NCI-H1694 (cell line): ENCODE data around the gene NECAB2.
"Not testable (repeated sequence)": the region's sequence is repeated elsewhere in the genome, so short reads cannot be mapped to it uniquely, and the experiment has no call there.

ENCODE experiments used
- DNase-seq: peaks from one replicate; lab custom pipeline; 2025; lab: John Stamatoyannopoulos, UW

The NECAB2 gene

GRCh38 chr16:83936581-83937165 lies 31.4 kb upstream of the NECAB2 start:
- DNase-seq: no peak

GRCh38 chr16:83937267-83937666 lies 30.8 kb upstream of the NECAB2 start:
- no peak for DNase-seq

DNA sequence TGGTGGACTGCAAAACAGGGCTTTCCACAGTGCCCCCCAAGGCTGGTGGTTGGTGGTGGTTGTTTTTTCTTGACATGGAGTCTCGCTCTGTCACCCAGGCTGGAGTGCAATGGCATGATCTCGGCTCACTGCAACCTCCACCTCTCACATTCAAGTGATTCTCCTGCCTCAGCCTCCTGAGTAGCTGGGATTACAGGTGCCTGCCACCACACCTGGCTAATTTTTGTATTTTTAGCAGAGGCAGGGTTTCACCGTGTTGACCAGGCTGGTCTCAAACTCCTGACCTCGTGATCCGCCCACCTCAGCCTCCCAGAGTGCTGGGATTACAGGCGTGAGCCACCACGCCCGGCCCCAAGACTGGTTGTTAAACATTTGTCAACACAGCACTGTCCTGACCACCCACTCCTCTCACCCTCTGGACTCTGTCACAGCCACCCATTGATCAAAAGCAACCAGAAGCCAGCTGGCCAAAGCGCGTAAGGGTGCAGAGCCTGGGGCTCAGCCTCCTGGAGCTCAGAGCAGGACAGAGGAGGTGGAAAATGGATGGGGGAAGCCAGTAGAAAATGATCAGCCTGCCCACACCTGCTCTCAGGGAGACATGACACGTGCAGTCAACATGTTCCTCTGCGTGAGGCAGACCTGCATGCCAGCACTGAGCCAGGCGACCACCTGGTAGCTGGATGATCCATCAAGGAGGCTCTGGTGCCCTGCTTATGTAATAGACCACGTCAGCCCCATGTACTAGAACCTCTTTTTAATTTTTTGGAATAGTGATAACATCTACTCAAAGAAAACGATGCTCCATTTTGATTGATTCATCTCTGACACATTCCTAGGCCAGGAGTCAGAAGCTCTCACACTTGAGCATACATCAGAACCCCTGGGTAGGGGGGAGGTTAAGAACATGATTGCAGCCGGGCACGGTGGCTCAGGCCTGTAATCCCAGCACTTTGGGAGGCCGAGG lies 29.8 kb upstream of the NECAB2 start:
- DNase-seq: no peak

DNA sequence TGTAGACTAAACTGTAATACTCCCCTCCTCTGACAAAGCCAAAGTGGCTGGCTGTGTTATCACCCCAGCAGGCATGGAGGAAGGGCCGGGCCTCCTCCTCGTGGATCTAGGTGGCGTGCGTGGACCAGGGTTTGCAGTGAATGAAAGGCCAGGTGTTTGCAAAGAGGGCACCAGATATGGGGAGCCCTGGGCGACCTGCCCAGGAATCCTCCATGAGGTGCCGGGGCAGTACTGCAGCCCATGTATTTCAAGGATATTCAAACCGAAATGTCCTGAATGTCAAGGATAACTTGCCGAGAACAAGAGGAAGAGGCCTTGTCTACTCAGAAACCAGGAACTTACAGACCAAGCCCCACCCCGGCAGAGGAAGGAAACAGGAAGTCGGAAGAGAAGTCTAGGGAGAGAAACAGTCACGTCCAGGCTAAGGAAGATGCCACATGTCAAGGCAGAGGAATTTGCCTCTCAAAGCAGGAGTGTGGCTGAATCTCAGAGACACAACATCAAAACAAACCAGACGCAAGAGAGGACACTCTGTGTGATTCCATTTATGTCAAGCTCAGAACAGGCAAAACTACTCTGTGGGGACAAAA lies 28.7 kb upstream of the NECAB2 start:
- DNase-seq: no peak

- no peak for DNase-seq
Measured at GRCh38 chr16:83940119-83940518, 27.9 kb upstream of the NECAB2 start.

DNA sequence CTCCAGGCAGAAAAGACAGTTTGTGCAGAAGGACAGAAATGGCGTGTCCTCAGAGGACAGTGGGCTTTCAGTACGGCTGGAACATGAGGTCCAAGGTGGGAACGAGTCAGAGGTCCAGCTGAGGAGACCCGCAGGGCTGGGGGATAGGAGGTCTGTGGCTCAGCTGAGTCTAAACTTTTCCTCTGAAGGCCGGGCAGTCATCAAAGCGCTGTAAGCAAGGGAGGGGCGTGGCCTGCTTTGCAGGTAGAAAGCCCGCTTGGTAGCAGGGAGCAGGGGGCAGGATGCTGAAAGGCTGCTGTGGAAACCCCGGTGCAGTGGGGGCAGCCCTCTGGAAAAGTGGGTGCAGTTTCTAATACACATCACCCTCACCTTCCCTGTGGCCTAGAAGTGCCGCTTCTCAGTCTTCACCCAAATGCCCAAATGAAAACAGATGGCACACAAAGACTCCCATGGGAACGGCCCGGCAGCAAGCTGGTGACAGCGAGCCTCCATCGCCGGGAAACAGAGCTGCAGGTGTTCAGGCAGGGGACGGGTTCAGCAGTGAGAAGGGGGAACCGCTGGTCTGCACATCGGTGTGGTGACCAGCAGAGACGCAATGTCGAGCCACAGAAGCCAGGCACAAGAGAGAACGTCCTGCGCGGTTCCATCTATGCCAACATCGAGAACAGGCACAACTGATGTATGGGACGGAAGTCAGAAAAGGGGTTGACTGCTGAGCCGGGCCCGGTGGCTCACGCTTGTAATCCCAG lies 27.2 kb upstream of the NECAB2 start:
- DNase-seq: peak; percentile 37

- not testable (repeated sequence) for DNase-seq
Measured at GRCh38 chr16:83941546-83941945, 26.5 kb upstream of the NECAB2 start.

- DNase-seq: no peak
Measured at GRCh38 chr16:83942074-83942473, 26.0 kb upstream of the NECAB2 start.

- DNase-seq: no peak
Measured at GRCh38 chr16:83942815-83943515, 25.1 kb upstream of the NECAB2 start.

DNA sequence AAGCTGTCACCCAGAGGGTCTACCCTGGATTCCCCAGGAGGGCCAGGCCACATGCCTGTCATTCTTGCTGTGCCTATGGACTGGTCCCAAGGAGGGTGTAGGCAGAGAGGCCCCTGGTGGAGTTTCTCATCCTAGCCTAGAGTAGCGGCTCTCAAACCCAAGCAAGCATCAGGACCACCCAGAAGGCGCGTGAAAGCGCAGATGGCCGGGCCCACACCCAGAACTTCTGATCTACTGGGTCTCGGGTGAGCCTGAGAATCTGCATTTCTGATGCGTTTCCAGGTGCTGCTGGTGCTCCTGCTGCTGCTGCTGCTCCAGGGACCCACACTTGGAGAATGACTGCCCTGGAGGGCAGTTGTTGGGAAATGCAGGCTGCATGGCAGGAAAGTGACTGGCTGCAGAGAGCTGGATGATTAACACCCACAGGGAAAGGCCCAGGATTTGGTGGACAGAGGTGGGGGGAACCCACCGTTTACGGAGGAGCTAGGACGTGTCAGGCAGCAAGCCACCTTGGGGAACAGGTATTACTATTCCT lies 24.5 kb upstream of the NECAB2 start:
- no peak for DNase-seq

DNA sequence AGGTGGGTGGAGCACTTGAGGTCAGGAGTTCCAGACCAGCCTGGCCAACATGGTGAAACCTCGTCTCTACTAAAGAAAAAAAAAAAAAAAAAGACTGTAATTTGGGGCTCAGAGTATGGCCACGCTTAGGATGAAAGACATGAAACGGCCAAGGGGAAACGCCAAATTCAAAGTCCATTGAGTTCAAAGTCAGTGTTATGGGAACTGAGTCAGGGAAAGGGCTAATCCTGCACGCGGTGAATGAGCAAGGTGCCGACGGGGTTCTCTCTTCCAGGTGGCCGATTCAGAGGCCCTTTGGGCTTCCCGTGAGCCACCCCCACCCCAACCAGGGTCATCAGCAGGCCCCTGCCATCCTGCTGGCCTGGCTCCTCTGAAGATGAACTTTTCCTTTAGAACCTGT lies 22.5 kb upstream of the NECAB2 start:
- DNase-seq: no peak

GRCh38 chr16:83946154-83946780 lies 21.8 kb upstream of the NECAB2 start:
- no peak for DNase-seq

GRCh38 chr16:83946781-83947566 lies 21.1 kb upstream of the NECAB2 start:
- DNase-seq: no peak

DNA sequence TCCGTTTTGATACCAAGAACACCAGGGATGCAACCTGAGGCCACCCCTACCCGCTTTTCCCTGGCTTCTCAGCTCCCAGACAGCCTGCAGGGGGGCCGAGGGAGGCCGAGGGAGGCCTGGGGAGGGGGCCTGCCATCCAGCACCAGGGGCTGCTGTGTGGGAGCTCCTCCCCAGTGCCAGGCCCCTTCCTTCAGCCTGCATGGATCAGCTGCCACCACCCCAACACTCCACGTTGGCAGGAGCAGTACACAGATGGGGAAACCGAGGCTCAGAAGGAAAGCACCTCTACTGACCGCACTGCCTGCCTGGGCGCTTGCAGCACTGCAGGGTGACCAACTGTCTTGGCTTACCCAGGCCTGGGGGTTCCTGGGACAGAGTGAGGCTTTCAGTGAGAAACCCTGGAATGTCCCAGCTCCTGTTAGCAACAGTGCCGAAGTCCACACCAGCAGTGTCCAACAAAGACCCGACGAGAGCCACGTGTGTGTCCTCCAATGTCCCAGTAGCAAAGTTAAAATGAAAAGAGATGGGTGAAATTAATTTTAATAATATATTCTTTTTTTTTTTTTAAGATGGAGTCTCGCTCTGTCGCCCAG lies 20.3 kb upstream of the NECAB2 start:
- no peak for DNase-seq

GRCh38 chr16:83948914-83949723 lies 18.9 kb upstream of the NECAB2 start:
- DNase-seq: no peak

DNA sequence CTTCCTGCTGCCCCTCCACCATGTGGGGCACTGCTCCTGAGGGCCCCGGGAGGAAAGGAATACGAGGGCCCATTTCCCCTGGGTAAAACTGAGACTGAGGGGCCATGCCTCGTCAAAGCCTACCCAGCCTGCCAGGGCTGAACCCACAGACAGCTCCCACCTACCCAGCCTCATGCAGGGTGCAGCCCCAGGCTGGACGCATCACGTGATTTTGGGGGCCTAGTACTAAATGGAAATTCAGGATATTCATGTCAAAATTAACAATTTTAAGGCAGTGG lies 18.4 kb upstream of the NECAB2 start:
- no peak for DNase-seq

GRCh38 chr16:83950862-83951399 lies 17.1 kb upstream of the NECAB2 start:
- DNase-seq: not testable (repeated sequence)

- DNase-seq: no peak
Measured at GRCh38 chr16:83951544-83951943, 16.5 kb upstream of the NECAB2 start.

DNA sequence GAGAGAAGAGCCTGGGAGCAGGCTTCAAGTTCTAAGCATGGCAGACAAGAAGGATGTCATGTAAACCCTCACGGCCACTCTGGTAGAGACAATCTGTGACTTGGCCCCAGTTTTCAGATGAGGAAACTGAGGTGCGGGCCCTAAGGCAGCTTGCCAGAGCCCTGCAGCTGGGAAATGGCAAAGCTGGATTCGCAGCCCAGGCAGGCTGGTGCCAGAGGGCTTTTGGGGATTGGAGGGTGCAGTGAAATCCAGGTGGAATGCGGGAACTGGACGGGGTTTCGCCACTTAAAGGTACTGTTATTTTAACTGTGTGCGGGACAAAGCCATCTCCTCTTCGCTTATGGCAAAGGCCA lies 15.5 kb upstream of the NECAB2 start:
- no peak for DNase-seq
